ENCODE data around the gene TNFRSF1A.

DNA sequence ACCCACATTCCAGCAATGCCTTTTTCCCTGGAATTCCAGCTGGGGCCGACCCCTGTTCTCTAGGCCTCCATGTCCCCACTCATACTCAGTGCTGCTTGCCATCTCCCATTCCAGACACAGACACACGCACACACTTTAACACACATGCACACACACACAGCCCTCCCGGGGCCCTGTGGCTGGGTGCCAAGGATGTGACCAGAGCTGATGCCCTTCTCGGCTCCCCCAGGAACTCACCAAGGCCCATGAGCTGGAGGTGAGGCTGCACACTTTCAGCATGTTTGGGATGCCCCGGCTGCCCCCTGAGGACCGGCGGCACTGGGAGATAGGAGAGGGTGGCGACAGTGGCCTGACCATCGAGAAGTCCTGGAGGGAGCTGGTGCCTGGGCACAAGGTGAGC is 27.1 kb downstream of the TNFRSF1A start:
- no peak for TF ChIP-seq THAP7 (CRISPR knock-in tag; IDR thresholded peaks at IDR 0.05)
- TF ChIP-seq EZH2 (conservative IDR thresholded peaks at IDR 0.05; ENCODE audit: low read depth, low read length): no peak
